NCI-H1048 (cell line): ENCODE data around the gene PRDM1.

Experiments
- DNase-seq: peaks from one replicate; lab custom pipeline; 2025; lab: John Stamatoyannopoulos, UW

Gene PRDM1

DNA sequence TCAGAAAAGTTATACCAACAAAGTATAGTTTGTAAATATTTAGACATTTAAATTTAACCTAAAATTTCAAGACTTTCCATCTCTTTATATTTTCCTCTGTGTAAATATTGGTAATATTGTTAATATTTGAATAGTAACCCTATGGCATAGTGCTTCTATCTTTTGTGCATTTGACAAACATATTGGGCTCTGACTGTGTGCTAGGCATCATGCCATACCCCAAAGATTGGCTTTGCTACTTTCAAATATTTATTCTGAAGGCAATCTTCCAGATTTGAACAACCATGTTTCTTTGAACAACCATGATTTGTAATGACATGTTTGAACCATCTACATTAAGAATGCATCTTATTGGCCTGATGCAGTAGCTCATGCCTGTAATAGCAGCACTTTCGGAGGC, 15.5 kb upstream of the PRDM1 start:
- no peak for DNase-seq

DNA sequence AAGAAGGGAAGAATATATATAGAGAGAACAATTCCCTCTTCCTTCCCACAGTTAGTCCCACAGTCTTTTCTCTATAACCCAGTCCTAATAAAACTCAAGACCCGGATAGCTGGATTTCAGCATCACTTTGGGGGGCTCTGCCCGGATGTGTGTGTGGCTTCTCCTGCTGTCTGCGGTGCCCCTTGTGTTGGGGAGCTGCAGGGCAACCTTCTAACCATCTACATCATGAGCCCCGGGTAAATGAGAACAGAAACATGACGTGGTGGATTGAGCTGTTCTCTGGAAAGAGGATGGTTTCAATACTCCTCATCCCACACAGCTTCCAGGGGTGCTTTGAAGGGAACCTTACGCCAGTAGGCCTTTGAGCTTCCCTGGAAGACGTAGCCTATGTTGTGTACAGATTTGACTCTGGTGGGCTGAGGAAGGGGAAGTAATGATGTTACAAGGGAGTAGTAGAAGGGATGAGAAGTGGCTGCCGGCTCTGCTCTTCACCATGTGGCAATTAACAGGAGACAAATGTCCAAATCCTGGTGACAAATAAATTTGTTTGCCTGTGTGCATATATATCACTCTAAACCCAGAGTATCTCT, 13.5 kb upstream of the PRDM1 start:
- DNase-seq = no peak

DNA sequence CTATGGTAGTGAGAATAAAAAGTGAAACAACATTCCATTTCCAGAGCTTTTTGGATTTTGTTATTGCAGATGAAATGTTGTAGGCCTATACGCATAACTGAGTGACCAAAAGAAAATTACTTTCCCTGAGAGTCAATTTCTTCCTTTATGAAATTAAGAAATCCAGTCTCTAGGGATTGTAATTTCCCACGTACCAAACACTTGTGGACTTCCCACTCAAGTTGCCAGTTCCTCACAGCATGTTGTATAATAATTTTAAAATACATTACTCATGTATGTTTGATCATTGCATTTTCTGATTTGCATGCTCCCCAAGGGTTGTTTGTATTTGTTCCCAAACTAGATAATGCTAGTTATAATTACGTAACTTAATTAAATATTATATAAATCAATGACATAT, 12.0 kb upstream of the PRDM1 start:
- no peak for DNase-seq

DNA sequence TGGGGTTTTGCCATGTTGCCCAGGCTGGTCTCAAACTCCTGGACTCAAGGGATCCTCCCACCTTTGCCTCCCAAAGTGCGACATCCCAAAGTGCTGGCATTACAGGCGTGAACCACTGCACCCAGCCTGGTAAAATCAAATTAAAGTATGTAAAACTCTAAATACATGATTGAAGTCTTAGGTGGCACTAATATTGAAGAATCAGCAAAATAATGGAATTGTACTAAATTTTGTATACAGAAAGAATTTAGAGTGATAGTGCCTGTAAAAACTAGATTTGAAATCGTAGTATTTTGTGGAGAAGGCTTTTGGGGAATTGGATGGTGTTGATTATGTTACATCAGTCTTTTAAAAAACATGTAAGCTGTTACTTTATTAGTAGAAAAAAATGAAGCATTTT, 10.0 kb upstream of the PRDM1 start:
- no peak for DNase-seq

DNA sequence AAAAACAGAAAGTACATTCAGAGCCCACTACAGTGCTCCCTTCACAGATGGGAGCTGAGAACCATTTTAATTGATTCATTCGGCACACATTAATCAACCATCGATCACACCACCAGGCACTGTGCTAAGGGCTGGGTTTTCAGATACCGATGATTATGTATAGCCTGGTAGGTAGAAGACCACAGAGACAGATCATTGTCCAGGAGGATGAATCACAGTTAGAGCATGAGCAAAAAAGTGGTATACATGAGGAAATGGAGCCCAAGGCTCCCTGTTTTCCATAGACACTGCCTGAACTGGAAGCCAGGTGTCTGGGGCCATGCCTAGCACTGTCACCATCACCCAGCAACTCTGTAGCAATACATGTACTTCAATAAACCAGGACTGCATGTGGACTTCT, 9.0 kb upstream of the PRDM1 start:
- DNase-seq = no peak

DNA sequence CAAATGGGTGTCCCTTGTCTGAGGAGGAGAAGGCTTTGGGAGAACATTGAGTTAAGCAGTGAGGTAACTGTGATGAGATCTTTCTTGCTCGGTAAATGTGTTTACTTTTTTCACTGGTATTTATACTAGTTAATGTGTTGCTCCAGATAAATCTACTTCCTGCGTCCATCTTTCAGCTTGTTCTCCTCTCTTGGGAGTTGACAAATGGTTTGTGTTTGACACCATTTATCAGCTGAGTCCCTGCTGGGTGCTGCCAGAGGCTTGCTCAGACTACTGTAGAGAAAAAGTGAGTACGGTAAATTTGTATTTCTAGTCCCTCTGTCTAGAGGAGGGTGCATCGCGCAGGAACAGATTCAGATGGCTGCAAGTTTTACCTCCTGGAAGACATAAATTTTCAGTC, 8.3 kb upstream of the PRDM1 start:
- no peak for DNase-seq

DNA sequence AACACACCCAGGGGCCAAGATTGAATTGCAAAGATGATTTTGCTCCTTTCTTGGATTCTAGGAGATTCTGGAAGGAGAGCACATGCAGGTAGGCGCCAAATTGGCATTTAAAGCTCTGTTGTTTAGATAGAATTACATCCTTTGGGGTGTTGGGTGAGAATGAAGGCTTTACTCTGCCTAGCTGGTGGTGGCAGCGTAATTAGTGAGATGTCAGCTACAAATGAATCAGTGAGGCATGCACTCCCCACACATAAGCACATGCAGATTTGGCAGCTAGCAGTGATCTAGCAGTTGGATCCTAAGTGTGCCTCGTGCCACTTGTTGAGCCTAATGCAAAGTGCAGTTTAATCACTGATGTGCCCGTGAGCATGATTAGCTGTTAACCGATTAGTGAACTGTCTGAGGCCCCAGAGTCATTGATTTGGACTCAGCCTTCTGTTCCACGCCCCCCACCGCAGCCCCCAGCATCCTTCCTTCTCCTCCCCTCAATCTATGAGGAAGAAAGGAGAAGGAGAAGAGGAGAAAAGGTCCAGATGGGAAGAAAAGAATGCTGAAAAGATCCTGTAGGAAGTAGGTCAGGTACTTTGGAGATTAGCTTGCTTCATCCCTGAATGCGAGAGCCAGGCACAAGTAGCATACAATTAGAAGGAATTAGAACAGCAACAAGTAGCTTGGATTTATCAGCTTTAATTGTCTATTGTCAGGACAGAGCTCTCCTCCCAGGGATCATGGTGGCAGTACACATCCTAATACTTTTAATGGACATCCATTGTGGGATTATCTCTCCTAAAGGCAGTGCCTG, 6.0 kb upstream of the PRDM1 start:
- DNase-seq = no peak

DNA sequence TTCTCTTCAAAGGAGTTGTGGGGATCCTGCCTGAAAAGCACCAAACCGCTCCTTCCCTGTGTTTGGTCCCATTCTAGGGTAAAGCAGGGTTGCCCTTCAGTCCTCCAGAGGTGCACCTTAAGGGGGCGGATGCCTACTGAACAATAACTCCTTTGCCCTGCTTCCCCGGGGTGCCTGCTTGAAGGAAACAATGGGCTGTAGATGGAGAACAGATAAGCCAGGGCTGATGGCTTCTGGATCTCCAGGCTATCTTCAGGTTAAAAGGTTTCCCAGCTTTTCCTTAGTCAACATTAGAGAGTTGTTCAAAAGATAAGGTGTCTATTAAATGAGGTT, 5.4 kb upstream of the PRDM1 start:
- no peak for DNase-seq

DNA sequence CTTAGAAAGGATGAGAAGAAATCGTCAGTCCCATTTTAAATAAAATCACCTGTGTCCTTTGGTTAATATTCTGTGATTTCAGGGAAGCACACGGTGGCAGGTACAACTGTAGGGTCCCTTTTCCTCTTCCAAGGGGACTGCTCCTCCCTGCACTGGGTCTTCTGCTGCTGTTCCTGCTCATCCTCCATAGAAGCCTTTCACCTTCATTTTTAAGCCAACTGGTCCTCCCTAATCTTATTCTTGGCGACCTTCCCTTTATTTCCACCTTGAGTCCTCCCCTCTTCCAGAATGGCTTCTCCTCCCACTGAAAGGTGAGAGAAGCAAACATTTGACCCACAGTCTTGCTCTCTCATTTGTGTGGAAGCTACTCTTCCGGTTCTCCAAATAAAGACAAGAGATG, 4.4 kb upstream of the PRDM1 start:
- no peak for DNase-seq

DNA sequence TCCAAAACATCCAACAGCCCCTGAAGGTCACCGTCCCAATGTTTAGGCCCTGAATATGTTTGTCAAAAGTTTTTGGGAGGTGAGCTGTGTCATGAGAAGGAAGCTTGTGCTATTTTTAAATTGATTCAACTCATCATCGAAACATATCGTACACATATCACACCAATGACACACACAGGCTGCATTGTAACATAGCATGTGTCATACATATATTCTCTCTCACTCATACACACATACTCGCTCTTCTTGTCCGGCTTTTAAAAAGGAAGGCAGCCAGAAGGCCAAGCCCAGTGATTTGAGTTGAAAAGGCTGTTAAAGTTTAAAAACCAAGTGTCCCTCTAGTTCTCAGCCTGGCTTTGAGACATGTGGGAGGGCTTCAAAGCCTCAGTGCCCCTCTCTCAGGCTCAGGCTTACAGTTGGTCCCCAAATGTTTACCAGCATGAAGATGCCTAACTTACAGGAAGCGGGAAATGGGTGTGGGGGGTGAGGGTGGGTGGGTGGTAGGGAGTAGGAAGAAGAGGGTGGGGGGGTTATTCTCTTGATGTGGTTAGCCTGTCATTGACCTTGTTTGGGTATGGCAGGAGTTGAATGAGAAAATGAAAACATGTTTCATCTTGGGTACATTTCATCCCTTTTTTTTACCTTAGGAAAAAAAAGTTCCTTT, 3.3 kb upstream of the PRDM1 start:
- DNase-seq = no peak

DNA sequence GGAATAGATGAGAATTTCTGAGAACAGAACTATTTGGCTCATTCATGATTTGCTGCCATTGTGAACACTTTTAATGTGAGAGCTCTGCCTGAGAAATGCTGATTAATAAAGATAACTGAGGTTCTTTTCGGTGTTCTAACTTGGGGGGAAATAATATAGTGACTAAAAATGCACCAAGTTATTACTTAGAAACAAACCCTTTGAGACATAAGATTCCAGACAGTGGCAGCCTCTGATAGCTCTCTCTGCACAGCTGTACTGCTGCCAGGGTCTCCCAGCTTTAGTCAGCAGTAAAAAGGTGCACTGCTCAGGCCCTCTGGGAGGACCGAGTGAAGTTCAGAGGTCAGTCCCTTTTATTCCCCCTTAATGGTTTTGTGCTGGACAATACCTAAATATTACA, 2.5 kb upstream of the PRDM1 start:
- DNase-seq = no peak

DNA sequence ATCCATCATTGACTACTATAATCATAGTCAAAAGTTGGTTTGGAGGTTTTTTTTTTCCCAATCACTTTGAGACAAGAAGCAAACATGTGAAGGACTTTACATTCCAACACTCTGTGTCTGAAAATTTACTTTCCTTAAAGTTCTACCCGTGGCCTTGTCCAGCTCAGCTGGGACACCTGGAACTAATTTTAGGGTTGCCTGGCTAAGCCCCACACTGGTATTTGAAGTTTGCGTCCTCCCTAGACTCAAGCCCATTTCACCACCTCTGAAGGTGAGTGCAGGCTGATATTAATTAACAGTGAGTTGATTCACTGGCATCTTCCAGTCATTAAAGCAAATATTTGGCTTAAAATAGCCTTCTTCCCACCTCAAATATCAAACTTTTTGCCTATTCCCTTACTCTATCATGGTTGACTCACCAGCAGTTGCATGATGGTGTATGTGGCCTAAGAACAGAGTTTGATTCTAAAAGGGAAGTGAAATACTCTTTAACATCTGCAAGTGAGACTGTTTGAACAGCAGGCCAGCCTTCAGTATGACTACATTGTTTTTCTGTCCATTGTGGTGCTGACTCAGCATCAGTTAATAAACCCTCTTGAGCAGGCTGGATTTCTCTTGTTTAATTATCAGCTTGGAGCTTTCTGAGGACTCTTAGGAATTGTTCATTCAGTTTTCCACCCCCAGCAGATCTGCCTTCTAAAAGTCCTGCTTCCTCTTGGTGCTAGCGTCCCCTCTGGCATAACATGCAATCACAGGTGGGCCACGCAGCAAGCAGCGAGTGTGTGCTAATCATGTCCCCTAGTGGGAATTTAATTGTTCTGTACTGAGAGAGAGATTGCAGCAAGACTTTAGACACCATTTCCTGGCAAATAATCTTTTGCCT, 1.8 kb upstream of the PRDM1 start:
- no peak for DNase-seq

DNA sequence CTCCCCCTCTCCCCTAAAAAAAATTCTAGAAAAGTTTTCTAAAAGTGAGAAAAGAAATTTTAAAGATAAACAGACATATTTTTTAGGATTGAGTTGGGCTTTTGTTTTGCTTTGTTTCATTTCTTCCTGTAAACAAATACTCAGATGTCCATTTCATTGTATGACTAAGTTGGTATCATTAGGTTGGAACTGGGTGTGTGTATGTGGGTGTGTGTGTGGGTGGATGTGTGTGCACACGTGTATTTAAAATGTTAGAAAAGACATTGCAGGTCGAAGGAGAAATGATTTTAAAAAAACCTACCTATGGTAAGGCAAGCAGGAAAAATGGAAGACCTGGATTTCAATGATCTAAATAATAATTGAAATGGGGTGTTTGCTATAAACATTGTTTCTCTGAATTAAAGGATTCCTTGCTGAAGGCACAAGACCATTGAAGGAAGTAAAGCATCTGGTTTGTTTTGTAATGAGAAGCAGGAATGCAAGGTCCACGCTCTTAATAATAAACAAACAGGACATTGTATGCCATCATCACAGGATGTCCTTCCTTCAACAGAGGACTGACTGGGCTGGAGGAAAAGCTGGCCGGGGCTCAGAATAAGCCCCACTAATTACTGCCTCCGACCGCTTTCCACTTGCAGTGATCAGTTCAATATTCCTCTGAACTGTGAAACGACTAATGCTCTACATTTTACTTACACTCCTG, 996 bp upstream of the PRDM1 start:
- DNase-seq = no peak

DNA sequence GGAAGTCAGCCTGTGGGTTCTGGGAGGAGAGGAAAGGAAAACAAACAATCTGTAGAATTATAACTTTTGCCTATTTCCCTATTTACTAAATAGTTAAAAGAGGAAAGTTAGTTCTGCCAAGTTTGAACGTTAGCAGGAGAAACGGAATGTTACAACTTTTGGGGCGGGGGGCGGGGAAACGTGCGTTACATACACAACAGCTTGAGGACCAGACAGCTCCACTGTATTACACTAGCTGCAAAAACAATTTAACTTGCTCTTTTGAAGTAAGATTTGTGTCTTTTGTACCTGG, 498 bp upstream of the PRDM1 start:
- no peak for DNase-seq

DNA sequence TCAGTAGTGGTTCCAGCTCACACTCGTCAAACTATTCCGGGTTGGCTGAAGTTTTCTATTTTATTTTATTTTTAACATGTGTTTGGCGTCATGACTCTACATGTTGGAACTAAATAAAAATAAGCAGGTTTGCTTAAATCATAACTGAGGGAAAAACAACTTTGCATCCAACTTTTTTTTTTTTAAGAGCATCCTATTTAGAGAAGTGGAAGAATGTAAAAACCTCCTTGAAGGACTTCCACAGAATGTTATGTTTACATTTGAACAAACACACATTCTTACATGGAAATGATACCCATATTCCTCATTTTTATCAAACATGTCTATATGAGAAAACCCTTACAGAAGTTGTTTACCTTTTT, 659 bp downstream of the PRDM1 start:
- DNase-seq = no peak

DNA sequence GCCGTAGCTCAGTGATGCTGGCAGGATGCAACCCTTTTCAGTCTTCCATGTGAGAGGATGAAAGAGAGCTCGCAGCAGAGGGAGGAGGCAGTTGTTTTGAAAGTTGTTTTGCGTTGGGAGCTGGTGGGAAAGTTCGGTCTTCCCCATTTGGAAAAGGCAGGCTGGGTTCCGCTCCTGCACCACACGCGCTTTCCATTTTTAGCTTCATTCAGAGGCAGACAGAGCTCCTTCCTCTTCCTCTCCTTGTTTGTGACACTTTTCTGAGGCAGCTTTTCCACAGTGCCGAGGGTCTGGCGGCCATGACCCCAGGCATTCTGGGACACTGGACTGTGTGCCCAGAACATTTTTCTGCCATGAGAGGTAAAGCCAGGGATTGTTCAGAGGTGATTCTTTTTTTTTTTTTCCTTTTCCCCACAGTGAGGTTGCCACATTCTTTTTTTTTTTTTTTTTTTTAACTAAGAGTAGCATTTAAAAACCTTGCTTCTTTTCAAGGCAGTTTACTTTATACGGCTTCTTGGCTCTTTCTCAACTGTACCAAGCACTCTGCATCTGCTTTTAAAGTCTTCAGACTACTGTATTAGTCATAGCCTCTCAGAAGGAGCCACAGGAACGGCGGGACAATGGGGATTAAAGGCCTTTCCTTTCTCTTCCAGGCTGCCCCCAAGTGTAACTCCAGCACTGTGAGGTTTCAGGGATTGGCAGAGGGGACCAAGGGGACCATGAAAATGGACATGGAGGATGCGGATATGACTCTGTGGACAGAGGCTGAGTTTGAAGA, 1.6 kb downstream of the PRDM1 start:
- no peak for DNase-seq

DNA sequence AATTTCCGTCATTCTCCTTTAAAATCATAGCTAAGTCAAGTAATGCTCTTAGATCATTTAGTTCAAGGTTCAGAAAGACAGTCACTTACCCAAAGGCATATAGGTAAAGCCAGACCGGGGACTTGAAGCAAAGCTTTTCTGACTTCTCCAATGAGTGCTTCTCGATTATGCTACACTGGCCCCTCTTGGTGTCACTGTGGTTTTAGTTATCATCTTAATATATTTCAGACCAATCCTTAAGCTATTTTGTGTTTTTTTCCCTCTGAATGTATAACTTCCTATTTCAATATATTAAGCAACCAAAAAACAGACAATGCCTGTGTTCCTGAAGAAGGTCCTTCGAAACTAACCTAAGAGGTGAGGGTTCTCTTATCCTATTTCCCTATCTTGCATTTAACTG, 3.9 kb downstream of the PRDM1 start:
- DNase-seq = no peak

DNA sequence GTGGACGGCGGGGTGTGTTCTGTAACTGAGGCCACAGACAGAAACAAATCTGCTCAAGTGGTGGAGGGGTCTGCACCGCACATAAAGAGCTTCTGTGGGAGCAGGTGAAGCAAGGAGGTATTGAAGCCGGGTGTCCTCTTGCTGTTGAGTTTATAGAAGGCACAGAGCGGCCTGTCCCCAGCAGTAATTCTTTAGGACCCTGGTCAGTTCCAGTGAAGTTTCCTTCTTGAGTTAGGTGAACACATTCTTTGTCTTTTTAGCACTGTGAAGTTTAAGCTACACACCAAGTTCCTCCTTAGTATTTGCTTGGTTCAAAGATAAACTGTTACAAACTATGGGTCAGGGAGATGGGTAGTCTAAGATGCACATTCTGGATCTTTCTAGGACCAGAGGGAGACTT, 6.1 kb downstream of the PRDM1 start:
- no peak for DNase-seq

DNA sequence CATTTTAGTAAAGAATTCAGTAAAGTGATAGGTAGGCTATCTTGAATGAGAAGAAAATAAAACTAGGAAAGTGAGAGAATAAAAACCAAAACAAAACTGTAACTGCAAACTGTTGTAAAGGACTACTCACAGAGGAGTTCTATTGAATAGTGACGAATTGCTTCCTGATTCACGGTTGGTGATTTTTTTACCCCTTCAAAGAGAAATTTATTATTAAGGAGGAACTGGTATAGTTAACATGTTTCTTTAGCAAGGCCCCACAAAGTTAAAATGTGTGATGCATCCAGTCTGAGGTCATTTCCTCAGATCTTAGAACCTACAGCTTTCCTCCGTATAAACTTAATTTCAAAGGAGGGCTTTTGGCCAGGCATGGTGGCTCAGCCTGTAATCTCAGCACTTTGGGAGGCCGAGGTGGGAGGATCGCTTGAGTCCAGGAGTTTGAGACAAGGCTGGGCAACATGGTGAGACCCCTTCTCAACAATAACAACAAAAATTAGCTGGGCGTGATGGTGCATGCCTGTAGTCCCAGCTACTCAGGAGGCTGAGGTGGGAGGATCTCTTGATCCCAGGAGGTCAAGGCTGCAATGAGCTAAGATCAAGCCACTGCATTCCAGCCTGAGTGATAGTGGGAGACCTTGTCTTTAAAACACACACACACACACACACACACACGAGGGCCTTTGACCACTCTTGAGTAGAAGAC, 8.3 kb downstream of the PRDM1 start:
- no peak for DNase-seq

DNA sequence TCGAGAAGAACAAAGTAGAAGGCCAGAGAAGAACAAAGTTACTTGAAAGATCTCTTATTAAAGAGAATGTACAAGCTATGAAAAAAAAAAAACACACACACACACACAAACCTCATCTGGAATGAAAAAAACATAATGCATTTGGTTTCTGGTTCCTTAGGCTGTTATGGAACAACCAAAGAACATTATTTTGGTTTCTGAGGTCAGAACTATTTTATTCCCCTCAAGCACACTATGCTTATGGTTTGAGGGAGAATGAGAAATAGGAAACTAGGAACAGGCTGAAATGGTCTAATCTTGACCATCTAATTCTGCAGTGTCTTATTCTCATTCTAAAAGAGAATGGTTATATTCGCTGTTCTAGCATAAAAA, 8.8 kb downstream of the PRDM1 start:
- DNase-seq = no peak
